ENCODE measurements around the gene CLMP. TPM values are rescaled to one million over a fixed set of nuclear protein-coding genes. Genes with fewer than 3 reads are reported as not detected.
A peak's percentile ranks its signal among the peaks of the same experiment; 100 is the strongest.

CLMP gene
- total and polyA plus RNA-seq, 9 of the 15 experiments (the other 6 are each of a cell fraction or from before 2014, with no cell fraction given) = 0.02 to 0.15 (median 0.03) TPM; not detected in 6

GRCh38 chr11:123054301-123055065 lies 140.6 kb downstream of the CLMP start:
- Histone ChIP-seq H4K20me1 (replicated peaks; ENCODE audit: control insufficient read depth, insufficient read depth, low read length) (peaks cover 41% of the 10 kb centered on the region), H3K27ac (ENCODE audit: extremely low read depth, low read depth, low read length) (no peak overlapping the region), H3K4me2 (ENCODE audit: insufficient read depth, low read length) (no peak overlapping the region), H3K9me3 (replicated peaks; ENCODE audit: control insufficient read depth, insufficient read depth, low read depth, low read length) (no peaks in the 10 kb centered on the region), H3K4me3 (no peak overlapping the region), H2AFZ (ENCODE audit: low read depth, low read length) (no peak overlapping the region), H3K27me3 (ENCODE audit: control insufficient read depth in 2 of 2, insufficient read depth in 2 of 2, low read length in 2 of 2) (peaks cover 0 to 2% of the 10 kb centered on the region in 2 experiments; a peak in 1 of 5 replicates), H3K9ac (ENCODE audit: insufficient read depth in 1 of 2, low read depth in 2 of 2, low read length in 2 of 2) (no peak overlapping the region), H3K9me1 (ENCODE audit: control insufficient read depth, insufficient read depth, low read length) (peaks cover 6% of the 10 kb centered on the region), H3K79me2 (ENCODE audit: control insufficient read depth, insufficient read depth, low read length) (peaks cover 26% of the 10 kb centered on the region), H3K4me1 (replicated peaks in 1 of 2; ENCODE audit: control insufficient read depth in 2 of 2, insufficient read depth in 2 of 2, low read length in 2 of 2) (peaks cover 0 to 11% of the 10 kb centered on the region in 2 experiments; a peak in 2 of 5 replicates), H3K36me3 (ENCODE audit: control insufficient read depth, insufficient read depth, low read length) (peaks cover 44% of the 10 kb centered on the region)
- BruUV-seq (replicated peaks) = no TSS peak
- CTCF ChIA-PET (ENCODE audit: low intra/inter-chr PET ratio) = interaction anchor here (1.5 kb wide), 1 partner anchor 49 kb away, joined by 4 read pairs; no protein-coding TSS in a partner anchor
- FAIRE-seq (no peak), ATAC-seq (peak; percentile 92), DNase-seq (ENCODE audit: extremely low read depth in 1 of 4, low spot score in 3 of 4) (peak; percentile 53 to 75 (median 64))
- intact Hi-C loops (cut with micrococcal nuclease) (loop anchor here (1.0 kb wide), 1 partner anchor 191 kb away; no protein-coding TSS in a partner anchor), in situ Hi-C loops (cut with MboI) (no loop called here)
- 11% methylated on average over 11 of the region's 11 CpGs for WGBS (ENCODE audit: insufficient coverage, low coverage, missing lambda C conversion rate)
- POLR2A ChIA-PET = interaction anchor here (0.6 to 2.8 kb wide), 7 partner anchors 7 to 225 kb away, joined by 3 to 16 read pairs (median 4); partner anchors contain the start of gene HSPA8
- TF ChIP-seq CTCF (IDR thresholded peaks at IDR 0.05 in 2 of 3, conservative IDR thresholded peaks at IDR 0.05 in 1 of 3; ENCODE audit: insufficient read depth in 2 of 3, low read depth in 1 of 3, low read length in 3 of 3) (peak; percentile 53 to 79 (median 64); a peak in 5 of 6 replicates), C11orf30 (IDR thresholded peaks at IDR 0.05; ENCODE audit: low read depth) (no peak), POLR2AphosphoS2 (IDR thresholded peaks at IDR 0.05; ENCODE audit: low read length) (peak; percentile 71; the same call in 1 of the 2 replicates), DEAF1 (CRISPR knock-in tag; IDR thresholded peaks at IDR 0.05) (0 out of 2 replicates have a peak, but pooled peaks have one; percentile 20), SP2 (IDR thresholded peaks at IDR 0.05; ENCODE audit: extremely low read depth, low read depth, low read length, poor library complexity, severe bottlenecking) (no peak), RAD21 (CRISPR knock-in tag; conservative IDR thresholded peaks at IDR 0.05 in 1 of 2, IDR thresholded peaks at IDR 0.05 in 1 of 2) (peak; percentile 24 to 52; a peak in 3 of 4 replicates), TCF7L2 (IDR thresholded peaks at IDR 0.05; ENCODE audit: low read depth, low read length) (no peak), ZNF197 (CRISPR knock-in tag; IDR thresholded peaks at IDR 0.05; ENCODE audit: low read depth) (no peak), ZNF57 (CRISPR knock-in tag; IDR thresholded peaks at IDR 0.05) (no peak), ADNP (tag; IDR thresholded peaks at IDR 0.05) (no peak), ZNF263 (CRISPR knock-in tag; IDR thresholded peaks at IDR 0.05; ENCODE audit: borderline replicate concordance) (no peak), POLR2A (conservative IDR thresholded peaks at IDR 0.05) (peak; percentile 13; the same call in 1 of the 2 replicates), ZNF217 (CRISPR knock-in tag; IDR thresholded peaks at IDR 0.05) (no peak), CREM (IDR thresholded peaks at IDR 0.05; ENCODE audit: low read depth) (0 out of 2 replicates have a peak, but pooled peaks have one; percentile 16), POLR2AphosphoS5 (IDR thresholded peaks at IDR 0.05; ENCODE audit: control insufficient read depth, insufficient read depth, low read depth, low read length) (peak; percentile 42; the same call in 1 of the 2 replicates)
- TF ChIP-seq, protein P1, sequence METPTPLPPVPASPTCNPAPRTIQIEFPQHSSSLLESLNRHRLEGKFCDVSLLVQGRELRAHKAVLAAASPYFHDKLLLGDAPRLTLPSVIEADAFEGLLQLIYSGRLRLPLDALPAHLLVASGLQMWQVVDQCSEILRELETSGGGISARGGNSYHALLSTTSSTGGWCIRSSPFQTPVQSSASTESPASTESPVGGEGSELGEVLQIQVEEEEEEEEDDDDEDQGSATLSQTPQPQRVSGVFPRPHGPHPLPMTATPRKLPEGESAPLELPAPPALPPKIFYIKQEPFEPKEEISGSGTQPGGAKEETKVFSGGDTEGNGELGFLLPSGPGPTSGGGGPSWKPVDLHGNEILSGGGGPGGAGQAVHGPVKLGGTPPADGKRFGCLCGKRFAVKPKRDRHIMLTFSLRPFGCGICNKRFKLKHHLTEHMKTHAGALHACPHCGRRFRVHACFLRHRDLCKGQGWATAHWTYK (CRISPR knock-in tag; IDR thresholded peaks at IDR 0.05) = no peak

All from K562 (cell line).